Activated T-cell treated with anti-CD3 and anti-CD28 coated beads, Interleukin-2, amount 50 U/mL, for 24 hours (primary cell): Measurements from ENCODE around the gene TARS3.

Experiments used
- DNase-seq: peaks from one replicate; pipeline ENCODE4 v3.0.0-alpha.2; 2020
- H3K27ac Mint-ChIP-seq: 2 replicates; pipeline ENCODE4 v1.8.0; 2020; ENCODE audit warnings: mild to moderate bottlenecking, mixed read lengths
- H3K27me3 Mint-ChIP-seq: 2 replicates; pipeline ENCODE4 v1.8.0; 2020; ENCODE audit warnings: mixed read lengths
- H3K36me3 Mint-ChIP-seq: 2 replicates; pipeline ENCODE4 v1.8.0; 2020; ENCODE audit warnings: low read depth, mixed read lengths
- H3K4me1 Mint-ChIP-seq: 2 replicates; pipeline ENCODE4 v1.8.0; 2020; ENCODE audit warnings: low read depth, mixed read lengths
- H3K4me3 Mint-ChIP-seq: 2 replicates; pipeline ENCODE4 v1.8.0; 2020; ENCODE audit warnings: mild to moderate bottlenecking, moderate library complexity, mixed read lengths
- H3K9me3 Mint-ChIP-seq: 2 replicates; pipeline ENCODE4 v1.8.0; 2020; ENCODE audit warnings: mixed read lengths

TARS3 gene

GRCh38 chr15:101723171-101723873 is 951 bp downstream of the TARS3 start:
- peak; percentile 35 for DNase-seq
- no peaks in the 10 kb centered on the region for H3K27me3 Mint-ChIP-seq
- peaks cover 45% of the 10 kb centered on the region for H3K36me3 Mint-ChIP-seq
- H3K4me3 Mint-ChIP-seq = peak overlapping the region; percentile 81
- peak overlapping the region; percentile 84 for H3K27ac Mint-ChIP-seq
- peaks cover 22% of the 10 kb centered on the region for H3K4me1 Mint-ChIP-seq
- H3K9me3 Mint-ChIP-seq = no peaks in the 10 kb centered on the region

GRCh38 chr15:101718896-101719295 is 5.4 kb downstream of the TARS3 start:
- peaks cover 21% of the 10 kb centered on the region for H3K4me1 Mint-ChIP-seq
- no peaks in the 10 kb centered on the region for H3K27me3 Mint-ChIP-seq
- H3K4me3 Mint-ChIP-seq = no peak overlapping the region
- no peaks in the 10 kb centered on the region for H3K9me3 Mint-ChIP-seq
- no peak for DNase-seq
- H3K27ac Mint-ChIP-seq = no peak overlapping the region
- peaks cover 77% of the 10 kb centered on the region for H3K36me3 Mint-ChIP-seq

- Mint-ChIP-seq H3K36me3 (peaks cover 84% of the 10 kb centered on the region), H3K4me3 (no peak overlapping the region), H3K27ac (no peak overlapping the region), H3K9me3 (no peaks in the 10 kb centered on the region), H3K27me3 (no peaks in the 10 kb centered on the region), H3K4me1 (peaks cover 4% of the 10 kb centered on the region)
- DNase-seq = no peak
These were observed 12.2 kb downstream of the TARS3 start for GRCh38 chr15:101712078-101712477.

- Mint-ChIP-seq H3K9me3 (no peaks in the 10 kb centered on the region), H3K4me1 (peaks cover 4% of the 10 kb centered on the region), H3K27me3 (no peaks in the 10 kb centered on the region), H3K36me3 (peaks cover 84% of the 10 kb centered on the region), H3K27ac (no peak overlapping the region), H3K4me3 (no peak overlapping the region)
- DNase-seq = no peak
These were observed 13.5 kb downstream of the TARS3 start for GRCh38 chr15:101710806-101711205.

- no peaks in the 10 kb centered on the region for H3K27me3 Mint-ChIP-seq
- H3K4me3 Mint-ChIP-seq = no peak overlapping the region
- H3K9me3 Mint-ChIP-seq = no peaks in the 10 kb centered on the region
- DNase-seq = no peak
- H3K4me1 Mint-ChIP-seq = peaks cover 3% of the 10 kb centered on the region
- H3K27ac Mint-ChIP-seq = no peak overlapping the region
- peaks cover 89% of the 10 kb centered on the region for H3K36me3 Mint-ChIP-seq
These were observed 14.8 kb downstream of the TARS3 start for GRCh38 chr15:101709466-101709865.

DNA sequence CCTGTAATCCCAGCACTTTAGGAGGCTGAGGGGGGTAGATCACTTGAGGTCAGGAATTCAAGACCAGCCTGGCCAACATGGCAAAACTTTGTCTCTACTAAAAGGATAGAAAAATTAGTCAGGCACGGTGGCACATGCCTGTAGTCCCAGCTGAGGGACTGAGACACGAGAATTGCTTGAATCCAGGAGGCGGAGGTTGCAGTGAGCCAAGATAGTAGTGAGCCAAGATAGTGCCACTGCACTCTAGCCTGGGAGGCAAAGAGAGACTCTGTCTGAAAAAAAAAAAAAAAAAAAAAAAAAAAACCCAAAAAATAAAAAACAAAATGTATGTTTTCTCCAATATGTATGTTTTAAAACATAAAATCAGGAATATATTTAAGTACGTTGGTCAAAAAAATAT is 16.3 kb downstream of the TARS3 start:
- H3K27ac Mint-ChIP-seq = no peak overlapping the region
- H3K27me3 Mint-ChIP-seq = no peaks in the 10 kb centered on the region
- H3K4me1 Mint-ChIP-seq = peaks cover 3% of the 10 kb centered on the region
- no peaks in the 10 kb centered on the region for H3K9me3 Mint-ChIP-seq
- H3K36me3 Mint-ChIP-seq = peaks cover 85% of the 10 kb centered on the region
- H3K4me3 Mint-ChIP-seq = no peak overlapping the region
- DNase-seq = no peak

GRCh38 chr15:101702077-101702476 is 22.2 kb downstream of the TARS3 start:
- H3K4me1 Mint-ChIP-seq = peaks cover 15% of the 10 kb centered on the region
- H3K27me3 Mint-ChIP-seq = no peaks in the 10 kb centered on the region
- no peak overlapping the region for H3K4me3 Mint-ChIP-seq
- no peak for DNase-seq
- peaks cover 84% of the 10 kb centered on the region for H3K36me3 Mint-ChIP-seq
- H3K9me3 Mint-ChIP-seq = no peaks in the 10 kb centered on the region
- no peak overlapping the region for H3K27ac Mint-ChIP-seq

DNA sequence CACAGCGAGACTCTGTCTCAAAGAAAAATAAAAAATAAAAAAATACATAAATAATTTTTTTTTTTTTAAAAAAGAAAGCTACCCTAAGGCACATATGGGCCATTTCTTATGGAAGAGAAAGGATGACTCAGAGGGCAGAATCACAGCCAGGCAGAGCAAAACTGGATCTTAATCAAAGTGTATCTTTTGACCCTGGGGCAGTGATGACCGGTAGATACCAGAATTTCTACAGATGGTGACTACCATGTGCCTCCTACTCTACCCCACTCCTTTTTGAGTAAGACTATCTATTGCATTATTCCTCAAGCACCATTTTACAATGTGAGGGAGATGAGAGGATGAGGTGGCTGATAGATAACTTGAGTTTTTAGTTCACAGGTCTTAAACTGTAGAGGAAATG is 26.0 kb downstream of the TARS3 start:
- Mint-ChIP-seq H3K4me3 (no peak overlapping the region), H3K9me3 (no peaks in the 10 kb centered on the region), H3K36me3 (peaks cover 90% of the 10 kb centered on the region), H3K27ac (no peak overlapping the region), H3K27me3 (no peaks in the 10 kb centered on the region), H3K4me1 (peaks cover 37% of the 10 kb centered on the region)
- no peak for DNase-seq

GRCh38 chr15:101697488-101697887 is 26.8 kb downstream of the TARS3 start:
- H3K9me3 Mint-ChIP-seq = no peaks in the 10 kb centered on the region
- H3K27me3 Mint-ChIP-seq = no peaks in the 10 kb centered on the region
- peak overlapping the region; percentile 30 for H3K4me3 Mint-ChIP-seq
- DNase-seq = no peak
- H3K36me3 Mint-ChIP-seq = peaks cover 92% of the 10 kb centered on the region
- peaks cover 45% of the 10 kb centered on the region for H3K4me1 Mint-ChIP-seq
- peak overlapping the region; percentile 82 for H3K27ac Mint-ChIP-seq

GRCh38 chr15:101696829-101697228 is 27.4 kb downstream of the TARS3 start:
- DNase-seq = no peak
- Mint-ChIP-seq H3K27ac (peak overlapping the region; percentile 82), H3K9me3 (no peaks in the 10 kb centered on the region), H3K4me3 (no peak overlapping the region), H3K27me3 (no peaks in the 10 kb centered on the region), H3K36me3 (peaks cover 88% of the 10 kb centered on the region), H3K4me1 (peaks cover 47% of the 10 kb centered on the region)

DNA sequence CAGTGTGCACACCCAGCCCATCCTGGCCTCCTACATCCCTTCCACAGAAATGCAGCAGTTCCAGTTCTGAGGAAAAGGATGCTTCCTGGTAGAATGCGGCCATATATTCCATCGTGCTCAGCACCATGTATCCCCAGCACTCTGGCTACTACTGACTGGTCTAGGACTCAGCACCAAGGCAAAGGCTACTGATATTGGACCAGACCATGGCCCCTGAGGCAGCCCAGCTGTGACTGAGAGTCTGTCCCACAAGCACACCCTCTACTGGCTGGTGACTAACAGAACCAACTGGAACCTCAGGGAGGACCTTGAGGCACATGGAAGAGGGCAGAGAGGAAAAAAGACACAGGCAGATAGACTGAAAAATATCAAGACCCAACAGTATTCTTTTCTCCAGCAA is 30.0 kb downstream of the TARS3 start:
- H3K27ac Mint-ChIP-seq = peak overlapping the region; percentile 5

GRCh38 chr15:101692801-101693598 is 31.3 kb downstream of the TARS3 start:
- no peak for DNase-seq
- Mint-ChIP-seq H3K27ac (peak overlapping the region; percentile 82), H3K36me3 (peaks cover 71% of the 10 kb centered on the region), H3K4me3 (no peak overlapping the region), H3K9me3 (no peaks in the 10 kb centered on the region), H3K4me1 (peaks cover 52% of the 10 kb centered on the region), H3K27me3 (no peaks in the 10 kb centered on the region)

More for the DNA sequence above, 30.0 kb downstream of the TARS3 start:
- H3K4me1 Mint-ChIP-seq = peaks cover 58% of the 10 kb centered on the region
- no peaks in the 10 kb centered on the region for H3K27me3 Mint-ChIP-seq
- H3K36me3 Mint-ChIP-seq = peaks cover 75% of the 10 kb centered on the region
- no peak for DNase-seq
- H3K9me3 Mint-ChIP-seq = no peaks in the 10 kb centered on the region
- no peak overlapping the region for H3K4me3 Mint-ChIP-seq

DNA sequence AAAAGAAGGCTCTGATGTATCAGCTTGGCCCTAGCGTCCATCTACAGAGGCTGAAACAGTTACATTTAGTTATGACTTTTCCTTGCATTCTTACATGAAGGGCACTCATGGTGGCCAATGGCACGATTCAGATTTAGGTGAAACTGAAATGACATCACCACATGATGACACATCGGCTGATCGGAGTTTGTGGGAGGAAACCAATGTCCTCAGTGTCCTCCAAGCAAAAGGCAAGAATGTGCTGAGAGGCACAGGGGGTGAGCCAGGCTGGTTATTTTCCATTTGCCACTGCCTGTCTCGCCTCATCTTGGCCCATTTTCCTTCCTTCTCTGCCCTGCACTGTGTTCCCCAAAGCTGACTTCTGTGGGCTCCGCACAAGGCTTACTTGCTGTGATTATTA is 34.4 kb downstream of the TARS3 start:
- Mint-ChIP-seq H3K4me1 (peaks cover 30% of the 10 kb centered on the region), H3K9me3 (no peaks in the 10 kb centered on the region), H3K27ac (peak overlapping the region; percentile 3), H3K36me3 (peaks cover 67% of the 10 kb centered on the region), H3K4me3 (no peak overlapping the region), H3K27me3 (no peaks in the 10 kb centered on the region)
- DNase-seq = no peak

DNA sequence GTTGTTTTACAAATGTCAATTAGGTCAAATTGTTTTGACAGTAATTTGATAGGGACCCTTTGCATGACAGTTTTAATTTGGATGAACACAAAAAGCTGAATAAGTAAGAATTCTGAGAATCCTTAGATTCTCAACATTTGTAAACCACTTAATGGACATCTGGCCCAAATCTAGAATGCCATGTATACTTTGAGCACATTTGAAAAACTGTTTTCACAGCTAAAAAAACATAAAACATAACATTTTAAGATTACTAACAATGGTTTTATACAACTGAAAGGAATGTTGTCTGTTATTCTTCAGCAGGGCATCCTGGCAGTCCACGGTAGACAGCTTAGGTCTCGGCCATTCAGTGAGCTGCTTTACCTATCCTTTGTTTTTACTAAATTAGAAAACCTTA is 37.6 kb downstream of the TARS3 start:
- Mint-ChIP-seq H3K36me3 (peaks cover 70% of the 10 kb centered on the region), H3K4me3 (no peak overlapping the region), H3K27me3 (no peaks in the 10 kb centered on the region), H3K27ac (no peak overlapping the region), H3K9me3 (no peaks in the 10 kb centered on the region), H3K4me1 (peaks cover 16% of the 10 kb centered on the region)
- DNase-seq = no peak

GRCh38 chr15:101684877-101685276 is 39.4 kb downstream of the TARS3 start:
- Mint-ChIP-seq H3K4me1 (peaks cover 18% of the 10 kb centered on the region), H3K27me3 (no peaks in the 10 kb centered on the region), H3K4me3 (no peak overlapping the region), H3K9me3 (no peaks in the 10 kb centered on the region), H3K27ac (peak overlapping the region; percentile 16), H3K36me3 (peaks cover 82% of the 10 kb centered on the region)
- DNase-seq = no peak
